Placental epithelial cell (primary cell): ENCODE results near the gene SAE1. TPM values are rescaled to one million over a fixed set of nuclear protein-coding genes. Genes with fewer than 3 reads are reported as not detected.

Source experiments
- small RNA-seq: library from RNA; depleted of rRNA; stranded (forward); fragments of <200 nt; gene quantifications from one replicate; pipeline ENCODE3, GENCODE V24; 2012
- total RNA-seq: library from RNA; depleted of rRNA; stranded (reverse); fragments of >200 nt; gene quantifications from 2 replicates; pipeline ENCODE4 v1.2.3, GENCODE V29; 2012

SAE1 gene
- 73.4 and 120 TPM in 2 replicates for total RNA-seq

DNA sequence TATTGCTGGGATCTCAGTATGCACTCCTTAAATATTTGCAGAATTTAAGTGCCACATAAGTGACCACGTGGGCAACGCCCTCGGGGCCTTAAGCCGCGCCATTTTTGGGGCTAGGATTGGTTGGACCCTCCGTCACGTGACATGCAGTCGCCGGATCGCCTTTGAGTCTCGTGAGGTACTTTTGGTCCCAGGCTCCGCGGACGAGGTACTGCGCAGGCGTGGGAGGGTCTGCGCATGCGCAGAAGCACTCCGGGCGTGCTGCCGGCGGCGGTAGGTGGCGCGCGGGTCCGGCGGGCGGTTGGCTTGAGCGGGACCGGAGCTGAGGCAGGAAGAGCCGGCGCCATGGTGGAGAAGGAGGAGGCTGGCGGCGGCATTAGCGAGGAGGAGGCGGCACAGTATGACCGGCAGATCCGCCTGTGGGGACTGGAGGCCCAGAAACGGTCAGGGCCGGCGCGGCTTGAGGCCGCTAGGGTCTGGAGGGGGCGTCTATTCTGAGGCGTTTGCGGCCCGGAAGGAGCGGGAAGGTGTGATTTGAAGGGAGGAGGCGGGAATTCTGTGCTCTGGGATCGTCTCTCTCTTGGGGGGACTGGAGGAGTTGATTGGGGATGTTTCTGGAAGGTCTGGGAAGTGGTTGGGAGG, at the start of gene SAE1:
Gene SAE1 (plus strand): TSS at position 247 of the 639 bp plus-strand sequence. CDS start 96 bp downstream, at position 343.

DNA sequence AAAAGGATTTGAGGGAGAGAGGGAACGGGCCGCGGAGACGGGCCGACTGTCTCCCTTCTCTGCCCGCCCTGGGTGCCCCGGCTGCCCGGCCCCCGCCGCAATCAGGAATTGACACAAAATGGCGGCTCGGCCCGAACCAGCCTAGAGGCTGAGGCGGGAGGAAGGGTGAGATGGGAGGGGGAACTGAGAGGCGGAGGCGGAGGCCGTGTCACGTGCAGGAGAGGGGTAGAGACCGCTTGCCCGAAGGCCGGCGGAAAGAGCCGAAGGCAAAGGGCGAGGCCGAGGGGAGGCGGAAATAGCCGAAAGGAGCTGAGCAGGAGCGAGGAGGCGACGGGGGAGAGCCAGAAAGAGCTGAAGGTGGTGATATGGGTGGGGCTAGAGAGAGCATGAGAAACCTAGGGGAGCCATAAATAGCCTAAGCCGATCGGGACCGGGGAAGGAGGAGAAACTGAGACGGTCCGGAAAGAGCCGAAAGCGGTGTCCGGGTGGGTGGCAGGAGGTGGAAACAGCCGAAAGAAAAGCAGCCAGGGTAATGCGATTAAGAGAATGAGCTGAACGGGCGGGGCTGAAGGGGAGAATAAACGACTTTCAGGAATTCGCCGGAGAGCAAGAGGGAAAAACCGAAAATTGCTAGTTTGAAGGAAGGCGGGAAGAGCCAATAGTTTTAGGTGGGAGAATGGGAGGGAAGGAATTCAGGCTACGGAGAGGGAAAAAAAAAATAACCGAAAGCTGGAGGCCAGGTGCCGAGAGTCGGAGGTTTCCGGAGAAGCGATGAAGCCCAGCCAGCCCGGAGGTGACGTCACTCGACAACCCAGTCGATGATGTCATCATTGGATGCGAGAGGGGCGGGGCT, 17.4 kb upstream of the SAE1 start, which contains the start of gene ZC3H4:
Gene ZC3H4 (minus strand): TSS at position 780 of the 853 bp plus-strand sequence. CDS start 1,192 bp downstream, outside the sequence.

DNA sequence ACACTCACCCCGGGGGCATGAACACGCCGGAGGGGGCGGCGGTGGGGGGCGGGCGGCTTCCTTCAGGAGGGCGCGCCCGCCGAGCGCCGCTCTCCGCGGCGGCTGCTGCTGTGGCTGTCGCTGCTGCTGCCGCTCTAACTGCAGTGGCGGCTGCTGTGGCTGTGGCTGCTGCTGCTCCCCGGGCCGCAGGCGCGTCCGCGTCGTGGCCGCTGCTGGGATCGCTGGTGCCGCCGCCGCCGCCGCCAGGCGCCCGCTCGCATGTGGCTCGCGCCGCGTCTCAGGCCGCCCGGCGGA, 100.2 kb downstream of the SAE1 start, which contains the start of gene BBC3:
Gene BBC3 (minus strand): TSS at position 279 of the 294 bp plus-strand sequence. CDS start 2,768 bp downstream, outside the sequence.

DNA sequence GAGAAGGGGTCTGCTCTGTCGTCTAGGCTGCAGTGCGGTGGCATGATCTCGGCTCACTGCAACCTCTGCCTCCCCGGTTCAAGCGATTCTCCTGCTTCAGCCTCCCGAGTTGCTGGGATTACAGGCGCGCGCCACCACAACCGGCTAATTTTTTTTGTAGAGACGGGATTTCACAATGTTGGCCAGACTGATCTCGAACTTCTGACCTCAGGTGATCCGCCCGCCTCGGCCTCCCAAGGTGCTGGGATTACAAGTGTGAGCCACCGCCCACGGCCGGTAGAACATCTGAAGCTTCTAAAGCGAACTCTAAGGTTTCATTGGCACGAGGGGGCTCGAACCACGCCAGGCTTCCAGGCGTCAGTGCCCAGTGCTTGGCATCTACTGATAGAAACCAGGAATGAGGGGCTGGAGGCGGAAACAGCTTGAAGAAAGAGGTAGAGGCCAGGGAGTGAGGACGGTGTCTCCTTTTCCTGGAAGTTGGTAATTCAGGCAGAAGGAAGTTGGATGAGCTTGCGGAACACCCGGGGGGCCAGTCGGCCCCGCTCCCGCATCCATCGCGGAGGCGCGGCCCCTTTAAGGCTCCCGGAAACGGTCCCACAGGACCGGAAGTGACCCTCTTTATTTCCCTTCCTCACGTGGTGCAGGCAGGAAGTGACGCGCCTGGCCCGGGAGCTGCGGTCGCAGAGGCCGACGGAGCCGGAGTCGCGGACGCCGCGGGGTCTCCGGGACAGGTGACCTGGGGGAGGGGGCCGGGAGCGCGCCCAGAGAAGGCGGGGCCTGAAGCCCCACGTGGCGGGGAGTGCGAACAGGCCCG, 125.5 kb downstream of the SAE1 start, which contains the start of gene CCDC9:
Gene CCDC9 (plus strand): TSS at position 647 of the 814 bp plus-strand sequence. CDS start 1,876 bp downstream, outside the sequence.

Small RNA genes within 50 kb of the gene (small RNA-seq; reads per million reads assigned to genes)
- not detected for gene MIR3190

Other genes starting within 250 kb of the SAE1 start
- gene NPAS1, start 111.0 kb upstream of the SAE1 start, total RNA-seq, result 0.11 and 0.39 TPM in 2 replicates
- 13.0 and 45.8 TPM in 2 replicates for gene TMEM160, start 82.2 kb upstream of the SAE1 start, total RNA-seq
- gene ZC3H4, start 17.1 kb upstream of the SAE1 start, total RNA-seq, result 16.2 and 17.7 TPM in 2 replicates
- 16.1 and 20.3 TPM in 2 replicates for gene BBC3, start 100.4 kb downstream of the SAE1 start, total RNA-seq
- gene CCDC9, start 125.7 kb downstream of the SAE1 start, total RNA-seq, result 3.3 and 14.5 TPM in 2 replicates
- 2.0 and 6.7 TPM in 2 replicates for gene INAFM1, start 144.1 kb downstream of the SAE1 start, total RNA-seq
- gene C5AR1, start 179.0 kb downstream of the SAE1 start, total RNA-seq, result 0.11 and 0.39 TPM in 2 replicates
- gene C5AR2, start 201.3 kb downstream of the SAE1 start, total RNA-seq, result under 0.01 and 2.1 TPM in 2 replicates
- gene DHX34, start 218.5 kb downstream of the SAE1 start, total RNA-seq, result 17.7 and 20.3 TPM in 2 replicates